ENCODE results near the gene FUT8. TPM values are rescaled to one million over a fixed set of nuclear protein-coding genes. Genes with fewer than 3 reads are reported as not detected.

Gene FUT8
- total RNA-seq, 1 donor from 2014 or later, result 12.9 TPM

DNA sequence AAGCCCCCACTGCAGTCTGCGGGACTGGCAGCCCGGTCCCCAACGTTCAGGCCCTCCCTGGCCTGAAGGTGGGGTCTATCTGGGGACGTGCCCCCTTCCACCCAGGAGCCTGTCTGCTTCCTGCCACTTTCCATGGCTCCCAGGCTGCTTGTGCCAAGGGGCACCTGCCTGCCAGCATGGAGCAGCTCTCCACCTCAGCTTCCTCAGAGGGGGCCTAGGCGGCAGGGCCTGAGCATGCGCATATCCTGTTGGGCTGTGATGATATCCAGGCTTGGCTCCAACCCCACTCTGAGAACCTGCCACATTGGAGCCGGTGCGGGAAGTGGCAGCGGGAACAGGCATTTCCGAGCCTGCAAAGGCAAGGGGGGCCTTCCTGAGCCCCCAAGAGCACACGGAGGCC lies 57.4 kb downstream of the FUT8 start:
- no peak overlapping the region for H3K27ac ChIP-seq
- DNase-seq (ENCODE audit: low spot score in 2 of 2), result no peak
- intact Hi-C loops (cut with DNase I), result no loop called here
- no peaks in the 10 kb centered on the region for H3K4me1 ChIP-seq
- H3K9me3 ChIP-seq, result no peaks in the 10 kb centered on the region
- no peak overlapping the region for H3K4me3 ChIP-seq
- no peaks in the 10 kb centered on the region for H3K27me3 ChIP-seq
- TF ChIP-seq, protein P1, sequence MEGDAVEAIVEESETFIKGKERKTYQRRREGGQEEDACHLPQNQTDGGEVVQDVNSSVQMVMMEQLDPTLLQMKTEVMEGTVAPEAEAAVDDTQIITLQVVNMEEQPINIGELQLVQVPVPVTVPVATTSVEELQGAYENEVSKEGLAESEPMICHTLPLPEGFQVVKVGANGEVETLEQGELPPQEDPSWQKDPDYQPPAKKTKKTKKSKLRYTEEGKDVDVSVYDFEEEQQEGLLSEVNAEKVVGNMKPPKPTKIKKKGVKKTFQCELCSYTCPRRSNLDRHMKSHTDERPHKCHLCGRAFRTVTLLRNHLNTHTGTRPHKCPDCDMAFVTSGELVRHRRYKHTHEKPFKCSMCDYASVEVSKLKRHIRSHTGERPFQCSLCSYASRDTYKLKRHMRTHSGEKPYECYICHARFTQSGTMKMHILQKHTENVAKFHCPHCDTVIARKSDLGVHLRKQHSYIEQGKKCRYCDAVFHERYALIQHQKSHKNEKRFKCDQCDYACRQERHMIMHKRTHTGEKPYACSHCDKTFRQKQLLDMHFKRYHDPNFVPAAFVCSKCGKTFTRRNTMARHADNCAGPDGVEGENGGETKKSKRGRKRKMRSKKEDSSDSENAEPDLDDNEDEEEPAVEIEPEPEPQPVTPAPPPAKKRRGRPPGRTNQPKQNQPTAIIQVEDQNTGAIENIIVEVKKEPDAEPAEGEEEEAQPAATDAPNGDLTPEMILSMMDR (IDR thresholded peaks at IDR 0.05), result no peak
- no peaks in the 10 kb centered on the region for H3K36me3 ChIP-seq

DNA sequence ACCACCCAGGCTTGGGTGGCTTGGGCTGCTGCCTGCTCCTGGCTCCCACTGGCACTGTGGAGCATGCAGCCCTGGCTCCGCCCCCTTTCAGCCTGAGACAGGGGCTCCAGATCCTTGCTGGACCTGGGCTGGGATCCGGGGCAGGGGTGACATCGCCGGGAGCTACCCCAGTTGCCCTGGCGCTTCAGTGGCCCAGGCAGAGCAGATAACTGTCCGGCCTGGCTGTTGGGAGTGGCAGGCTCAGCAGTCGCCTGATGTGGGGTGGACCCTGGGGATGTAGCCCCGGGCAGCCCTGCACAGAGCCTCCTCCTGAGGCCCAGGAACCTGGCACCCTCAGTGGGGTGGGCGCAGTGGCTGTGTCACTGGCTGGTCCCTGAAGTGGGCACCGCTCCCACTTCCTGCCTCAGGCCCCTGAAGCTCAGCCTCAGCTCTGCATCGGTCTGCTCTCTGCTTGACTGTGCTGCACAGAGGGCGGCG lies 57.9 kb downstream of the FUT8 start:
- TF ChIP-seq, protein P1 (IDR thresholded peaks at IDR 0.05), result no peak
- intact Hi-C loops (cut with DNase I), result no loop called here
- no peaks in the 10 kb centered on the region for H3K4me1 ChIP-seq
- DNase-seq (ENCODE audit: low spot score in 2 of 2), result no peak
- no peak overlapping the region for H3K4me3 ChIP-seq
- H3K27ac ChIP-seq, result no peak overlapping the region
- H3K36me3 ChIP-seq, result no peaks in the 10 kb centered on the region
- H3K27me3 ChIP-seq, result no peaks in the 10 kb centered on the region
- H3K9me3 ChIP-seq, result no peaks in the 10 kb centered on the region

GRCh38 chr14:65471038-65471878 lies 58.7 kb downstream of the FUT8 start:
- H3K27ac ChIP-seq, result no peak overlapping the region
- no peaks in the 10 kb centered on the region for H3K4me1 ChIP-seq
- intact Hi-C loops (cut with DNase I), result no loop called here
- H3K9me3 ChIP-seq, result no peaks in the 10 kb centered on the region
- TF ChIP-seq, protein P1 (IDR thresholded peaks at IDR 0.05), result no peak
- no peaks in the 10 kb centered on the region for H3K27me3 ChIP-seq
- DNase-seq (ENCODE audit: low spot score in 2 of 2), result no peak
- H3K36me3 ChIP-seq, result no peaks in the 10 kb centered on the region
- H3K4me3 ChIP-seq, result no peak overlapping the region

- Histone ChIP-seq H3K4me3 (no peak overlapping the region), H3K27ac (no peak overlapping the region), H3K9me3 (no peaks in the 10 kb centered on the region), H3K4me1 (no peaks in the 10 kb centered on the region), H3K27me3 (no peaks in the 10 kb centered on the region), H3K36me3 (no peaks in the 10 kb centered on the region)
- no peak for DNase-seq (ENCODE audit: low spot score in 2 of 2)
- intact Hi-C loops (cut with DNase I), result no loop called here
- TF ChIP-seq, protein P1 (IDR thresholded peaks at IDR 0.05), result no peak
Observed at GRCh38 chr14:65472189-65472588, 59.7 kb downstream of the FUT8 start.

DNA sequence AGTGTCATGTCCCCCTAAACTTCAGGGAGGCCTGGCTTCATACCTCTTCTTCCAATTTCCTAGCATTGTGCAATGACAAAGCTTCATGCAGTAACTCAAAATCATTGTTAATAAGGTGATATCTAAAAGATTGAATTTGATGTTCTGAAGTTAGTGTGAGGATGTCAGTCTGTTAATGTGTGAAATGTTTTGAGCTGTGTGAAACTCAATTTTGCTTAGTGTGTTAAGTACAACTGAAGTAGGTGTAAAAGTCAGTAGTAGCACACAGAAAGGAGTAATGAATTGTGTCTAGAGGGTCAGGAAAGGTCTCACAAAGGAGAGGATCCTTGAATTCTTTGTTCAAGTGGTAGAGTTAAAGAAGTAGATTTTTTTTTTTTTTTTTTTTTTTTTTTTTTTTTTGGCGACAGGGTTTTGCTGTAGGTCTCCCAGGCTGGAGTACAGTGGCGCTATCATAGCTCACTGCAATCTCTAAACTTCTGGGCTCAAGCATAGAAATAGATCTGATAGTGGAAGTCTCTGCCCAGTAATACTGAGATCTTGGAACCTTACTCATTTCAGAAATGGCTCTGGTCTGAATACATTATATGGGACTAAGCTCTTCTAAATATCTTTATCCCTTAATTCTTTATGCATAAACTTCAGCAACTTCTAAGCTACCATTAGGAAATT lies 63.9 kb downstream of the FUT8 start:
- Histone ChIP-seq H3K4me1 (no peaks in the 10 kb centered on the region), H3K36me3 (no peaks in the 10 kb centered on the region), H3K4me3 (no peak overlapping the region), H3K27ac (no peak overlapping the region), H3K9me3 (no peaks in the 10 kb centered on the region), H3K27me3 (no peaks in the 10 kb centered on the region)
- TF ChIP-seq, protein P1 (IDR thresholded peaks at IDR 0.05), result no peak
- DNase-seq (ENCODE audit: low spot score in 2 of 2), result no peak
- intact Hi-C loops (cut with DNase I), result no loop called here
